Lower leg skin (tissue), 4 donors: ENCODE measurements around the gene ECT2L. TPM values are rescaled to one million over a fixed set of nuclear protein-coding genes. Genes with fewer than 3 reads are reported as not detected.
A peak's percentile ranks its signal among the peaks of the same experiment; 100 is the strongest.

ENCODE experiments used
- DNase-seq, 2 donors: peaks; one replicate each; pipeline ENCODE4 v3.0.0-alpha.2; 2019; ENCODE audit warnings: low spot score in 2 of 2
- H3K4me3 ChIP-seq: fragments of 200-600 bp; sonication (generic); 2 replicates; pipeline ENCODE4 v1.5.1; 2017; ENCODE audit warnings: mild to moderate bottlenecking, low read depth; ENCODE audit not compliant: poor library complexity, severe bottlenecking
- CTCF ChIP-seq, 3 donors: fragments of 450-650 bp; IDR thresholded peaks; one replicate each; pipeline ENCODE4 v1.5.1; 2016; ENCODE audit warnings: antibody characterized with exemption in 3 of 3, mild to moderate bottlenecking in 3 of 3, moderate library complexity in 2 of 3
- POLR2A ChIP-seq, 2 donors: fragments of 450-650 bp; IDR thresholded peaks; one replicate each; pipeline ENCODE4 v1.6.1; 2016 to 2017; ENCODE audit warnings: antibody characterized with exemption in 2 of 2, mild to moderate bottlenecking in 1 of 2, moderate library complexity in 1 of 2
- WGBS, 2 donors: methylation state at CpG; one replicate each; pipeline ENCODE4 v1.1.5; 2018; 5-methylcytosine and 5-hydroxymethylcytosine counted together
- intact Hi-C: fragments of 100-400 bp; cut with DNase I; formaldehyde crosslinking; loops from one replicate; pipeline ENCODE4 v1.15.0; 2023; ENCODE audit warnings: low total_unique reads
- total RNA-seq, 4 donors: library from RNA; depleted of rRNA; stranded (reverse); fragments of >200 nt; gene quantifications; one replicate each; pipeline ENCODE4 v1.1.0, GENCODE V29; 2016

Gene ECT2L
- total RNA-seq, 4 donors from 2014 or later, result 0.08 to 0.26 (median 0.10) TPM; not detected in 1

- intact Hi-C loops, result no loop called here
- no peak for DNase-seq
- no peak for TF ChIP-seq POLR2A (IDR thresholded peaks at IDR 0.05)
- no peak for TF ChIP-seq CTCF (IDR thresholded peaks at IDR 0.05)
- H3K4me3 ChIP-seq, result no peak overlapping the region
- 91 to 94% methylated on average over 2 of the region's 2 CpGs for WGBS, 2 donors
Observed at GRCh38 chr6:138832182-138832581, 36.3 kb downstream of the ECT2L start.

- 64 to 65% methylated on average over 4 of the region's 4 CpGs for WGBS, 2 donors
- TF ChIP-seq POLR2A (IDR thresholded peaks at IDR 0.05) (no peak), CTCF (IDR thresholded peaks at IDR 0.05) (no peak)
- H3K4me3 ChIP-seq, result no peak overlapping the region
- DNase-seq, result no peak
- intact Hi-C loops, result no loop called here
Observed at GRCh38 chr6:138833816-138834539, 38.1 kb downstream of the ECT2L start.

GRCh38 chr6:138837246-138837645 is 41.4 kb downstream of the ECT2L start:
- WGBS, 2 donors, result 92 to 93% methylated on average over 6 of the region's 6 CpGs
- intact Hi-C loops, result no loop called here
- TF ChIP-seq POLR2A (IDR thresholded peaks at IDR 0.05) (no peak), CTCF (IDR thresholded peaks at IDR 0.05) (no peak)

GRCh38 chr6:138844192-138844591 is 48.3 kb downstream of the ECT2L start:
- intact Hi-C loops, result no loop called here
- DNase-seq, result peak in 1 of 2 donors; percentile 46
- no peak overlapping the region for H3K4me3 ChIP-seq
- WGBS, 2 donors, result 19 to 25% methylated on average over 9 of the region's 9 CpGs
- TF ChIP-seq CTCF (IDR thresholded peaks at IDR 0.05) (no peak), POLR2A (IDR thresholded peaks at IDR 0.05) (no peak)

More at GRCh38 chr6:138837246-138837645, 41.4 kb downstream of the ECT2L start:
- no peak for DNase-seq
- H3K4me3 ChIP-seq, result no peak overlapping the region

- TF ChIP-seq POLR2A (IDR thresholded peaks at IDR 0.05) (no peak), CTCF (IDR thresholded peaks at IDR 0.05) (no peak)
- DNase-seq, result no peak
- intact Hi-C loops, result no loop called here
- no peak overlapping the region for H3K4me3 ChIP-seq
- 90 to 93% methylated on average over 4 of the region's 4 CpGs for WGBS, 2 donors
Observed at GRCh38 chr6:138847884-138848283, 52.0 kb downstream of the ECT2L start.

- DNase-seq, result no peak
- no peak for TF ChIP-seq CTCF (IDR thresholded peaks at IDR 0.05)
- no peak for TF ChIP-seq POLR2A (IDR thresholded peaks at IDR 0.05)
- WGBS, 2 donors, result 93% methylated on average over 4 of the region's 4 CpGs
- no peak overlapping the region for H3K4me3 ChIP-seq
- intact Hi-C loops, result no loop called here
Observed at GRCh38 chr6:138848461-138848860, 52.6 kb downstream of the ECT2L start.
